NCI-H69 (cell line): ENCODE measurements around the gene KCNJ15.

ENCODE experiments used
- DNase-seq: peaks from one replicate; lab custom pipeline; 2025; lab: John Stamatoyannopoulos, UW

KCNJ15 gene

DNA sequence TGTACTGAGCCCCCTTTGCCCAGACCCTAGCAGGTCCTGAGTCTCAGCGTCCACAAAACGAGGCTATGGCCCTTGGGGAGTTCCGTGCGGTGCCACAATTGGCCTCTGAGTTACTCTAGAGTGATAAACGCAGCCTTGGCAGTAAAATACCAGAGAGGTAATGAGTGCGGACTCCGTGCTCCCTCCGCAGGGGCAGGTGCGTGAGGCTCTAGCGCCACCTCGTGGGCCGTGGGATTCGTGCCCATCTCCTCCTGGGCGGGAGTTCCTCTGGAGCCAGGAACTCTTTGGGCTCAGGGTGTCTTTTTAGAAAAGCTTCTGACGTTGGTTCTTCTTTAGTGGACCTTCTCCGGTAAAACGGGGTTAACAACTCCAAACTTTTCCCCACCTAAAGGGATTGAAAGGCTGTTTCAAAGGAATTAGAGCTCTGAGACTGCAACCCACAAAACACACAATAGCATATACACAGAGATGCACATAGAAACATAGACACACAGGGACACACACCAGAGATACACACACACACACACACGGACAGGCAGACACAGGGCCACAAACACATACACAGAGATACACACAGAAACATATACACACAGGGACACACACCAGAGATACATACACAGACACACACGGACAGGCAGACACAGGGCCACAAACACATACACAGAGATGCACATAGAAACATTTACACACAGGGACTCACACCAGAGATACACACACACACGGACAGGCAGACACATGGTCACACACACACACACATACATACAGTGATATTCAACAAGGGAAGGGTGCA lies 99.4 kb downstream of the KCNJ15 start:
- peak; percentile 80 for DNase-seq
